Measurements from ENCODE around the gene NLE1.
"Not testable (repeated sequence)": the region's sequence is repeated elsewhere in the genome, so short reads cannot be mapped to it uniquely, and the experiment has no call there.

DNA sequence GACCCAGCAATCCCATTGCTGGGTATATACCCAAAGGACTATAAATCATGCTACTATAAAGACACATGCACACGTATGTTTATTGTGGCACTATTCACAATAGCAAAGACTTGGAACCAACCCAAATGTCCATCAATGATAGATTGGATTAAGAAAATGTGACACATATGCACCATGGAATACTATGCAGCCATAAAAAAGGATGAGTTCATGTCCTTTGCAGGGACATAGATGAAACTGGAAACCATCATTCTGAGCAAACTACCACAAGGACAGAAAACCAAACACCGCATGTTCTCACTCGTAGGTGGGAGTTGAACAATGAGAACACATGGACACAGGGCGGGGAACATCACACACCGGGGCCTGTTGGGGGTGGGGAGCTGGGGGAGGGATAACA, 37.3 kb upstream of the NLE1 start:
- TF ChIP-seq CTCF (IDR thresholded peaks at IDR 0.05; ENCODE audit: poor library complexity); EZH2phosphoT487 (IDR thresholded peaks at IDR 0.05; ENCODE audit: low read depth, severe bottlenecking, unreplicated experiment): not testable (repeated sequence)
